B cell (primary cell): ENCODE results near the gene KRTAP21-1. TPM values are rescaled to one million over a fixed set of nuclear protein-coding genes. Genes with fewer than 3 reads are reported as not detected.
"Not testable (repeated sequence)": the region's sequence is repeated elsewhere in the genome, so short reads cannot be mapped to it uniquely, and the experiment has no call there.

Experiments used
- ATAC-seq: fragments of 200-7000 bp; cut with Tn5 transposase; one replicate; pipeline ENCODE4 v1.10.0; 2021; ENCODE audit warnings: low read depth, mild to moderate bottlenecking, moderate number of reproducible peaks, moderate library complexity
- CTCF ChIA-PET: fragments of 350-600 bp; sonication (Branson Sonifier 250); formaldehyde crosslinking; loops from one replicate; lab custom pipeline; 2021; ENCODE audit warnings: antibody characterized with exemption, inconsistent platforms; lab: Charles Lee
- POLR2A ChIA-PET: fragments of 350-600 bp; sonication (Branson Sonifier 250); formaldehyde crosslinking; loops from one replicate; lab custom pipeline; 2021; ENCODE audit warnings: antibody characterized with exemption; lab: Charles Lee
- DNase-seq: peaks from one replicate; pipeline ENCODE4 v3.0.0; 2013
- H2AFZ ChIP-seq: 2 replicates; pipeline ENCODE4 v1.6.1; 2012; ENCODE audit warnings: mild to moderate bottlenecking, low read depth, low read length; ENCODE audit not compliant: insufficient read depth, poor library complexity, severe bottlenecking
- H3K27ac ChIP-seq, 2 donors: 1 replicate in 1 of 2; 2 replicates in 1 of 2; pipeline ENCODE4 v1.5.1; 2012 to 2013; ENCODE audit warnings: low read length in 2 of 2, mild to moderate bottlenecking in 2 of 2, moderate library complexity in 1 of 2
- H3K27me3 ChIP-seq, 4 experiments: fragments of 200-600 bp in 1 of 4; sonication (generic) in 1 of 4; replicated peaks in 1 of 4; 1 replicate in 2 of 4; 2 replicates in 2 of 4; pipeline versions ENCODE4 v1.6.1 to v1.7.0; 2013 to 2016; ENCODE audit warnings: low read length in 3 of 4, mild to moderate bottlenecking in 2 of 4, mixed read lengths in 1 of 4, moderate library complexity in 1 of 4; ENCODE audit not compliant: insufficient read depth in 4 of 4, control insufficient read depth in 3 of 4; ENCODE audit errors: control extremely low read depth in 1 of 4
- H3K36me3 ChIP-seq, 2 experiments: replicated peaks in 1 of 2; 1 replicate in 1 of 2; 2 replicates in 1 of 2; pipeline versions ENCODE4 v1.6.1 to v1.7.1; 2013; ENCODE audit warnings: low read length in 1 of 2; ENCODE audit not compliant: insufficient read depth in 2 of 2, control insufficient read depth in 1 of 2; ENCODE audit errors: control extremely low read depth in 1 of 2, extremely low read depth in 1 of 2
- H3K4me1 ChIP-seq, 2 donors: fragments of 200-600 bp in 1 of 2; sonication (generic) in 1 of 2; 1 replicate in 1 of 2; 2 replicates in 1 of 2; pipeline versions ENCODE4 v1.5.1 to v1.6.1; 2013 to 2017; ENCODE audit warnings: low read length in 2 of 2; ENCODE audit not compliant: control insufficient read depth in 2 of 2, insufficient read depth in 2 of 2
- H3K4me2 ChIP-seq: replicated peaks from 2 replicates; pipeline ENCODE3; 2012; ENCODE audit warnings: mild to moderate bottlenecking, low read depth, low read length; ENCODE audit not compliant: poor library complexity, severe bottlenecking
- H3K4me3 ChIP-seq, 5 experiments: fragments of 200-600 bp in 1 of 5; sonication (generic) in 1 of 5; 1 replicate in 3 of 5; 2 replicates in 2 of 5; pipeline versions ENCODE4 v1.5.1 to v1.7.0; 2011 to 2016; ENCODE audit warnings: low read length in 4 of 5, mild to moderate bottlenecking in 4 of 5, low read depth in 2 of 5, control low read depth in 1 of 5, moderate library complexity in 1 of 5; ENCODE audit not compliant: insufficient read depth in 1 of 5; ENCODE audit errors: control extremely low read depth in 1 of 5, extremely low read depth in 1 of 5
- H3K79me2 ChIP-seq: fragments of 200-600 bp; sonication (generic); one replicate; pipeline ENCODE4 v1.6.0; 2016; ENCODE audit warnings: low read length; ENCODE audit not compliant: control insufficient read depth, insufficient read depth
- H3K9ac ChIP-seq: fragments of 200-600 bp; sonication (generic); 2 replicates; pipeline ENCODE4 v1.6.1; 2017; ENCODE audit warnings: mild to moderate bottlenecking, low read length, moderate library complexity
- H3K9me3 ChIP-seq, 3 donors: one replicate each; pipeline versions ENCODE4 v1.6.1 to v1.7.1; 2013; ENCODE audit warnings: low read length in 2 of 3; ENCODE audit not compliant: control insufficient read depth in 2 of 3, insufficient read depth in 1 of 3; ENCODE audit errors: control extremely low read depth in 1 of 3
- H4K20me1 ChIP-seq: 2 replicates; pipeline ENCODE4 v1.6.0; 2012; ENCODE audit warnings: mild to moderate bottlenecking, low read length; ENCODE audit not compliant: insufficient read depth, control insufficient read depth, poor library complexity, severe bottlenecking
- H3K27ac Mint-ChIP-seq: one replicate; pipeline ENCODE4 v1.8.0; 2021; ENCODE audit warnings: mixed read lengths
- H3K27me3 Mint-ChIP-seq: one replicate; pipeline ENCODE4 v1.8.0; 2021; ENCODE audit warnings: mixed read lengths
- H3K4me1 Mint-ChIP-seq: one replicate; pipeline ENCODE4 v1.8.0; 2021; ENCODE audit warnings: mixed read lengths
- H3K4me3 Mint-ChIP-seq: one replicate; pipeline ENCODE4 v1.8.0; 2021; ENCODE audit warnings: mixed read lengths
- H3K9me3 Mint-ChIP-seq: one replicate; pipeline ENCODE4 v1.8.0; 2022; ENCODE audit warnings: mixed read lengths; ENCODE audit not compliant: insufficient read depth
- EZH2 ChIP-seq: IDR thresholded peaks from 2 replicates; pipeline ENCODE4 v1.6.1; 2012; ENCODE audit warnings: borderline replicate concordance, low read depth, mild to moderate bottlenecking, moderate library complexity, low read length; ENCODE audit not compliant: insufficient read depth, poor library complexity, severe bottlenecking
- WGBS: methylation state at CpG from one replicate; pipeline ENCODE4 v1.1.5; 2013; ENCODE audit warnings: missing lambda C conversion rate; ENCODE audit not compliant: insufficient coverage; 5-methylcytosine and 5-hydroxymethylcytosine counted together
- intact Hi-C: fragments of 100-400 bp; cut with micrococcal nuclease; formaldehyde crosslinking; loops from one replicate; pipeline ENCODE4 v1.10.0; 2022
- polyA minus RNA-seq: library from RNA; depleted of rRNA, polyadenylated mRNA; stranded (reverse); fragments of >200 nt; gene quantifications from 2 replicates; pipeline ENCODE4 v1.2.3, GENCODE V29; 2012
- polyA plus RNA-seq: library from polyadenylated mRNA; depleted of rRNA; stranded (reverse); fragments of >200 nt; gene quantifications from 2 replicates; pipeline ENCODE4 v1.2.3, GENCODE V29; 2012
- total RNA-seq, 2 donors: library from RNA; stranded (reverse); fragments of 120-200 nt in 1 of 2; gene quantifications; 1 replicate in 1 of 2; 2 replicates in 1 of 2; pipeline versions ENCODE4 v1.2.3 to v1.2.4, GENCODE V29; 2013 to 2022
- TF ChIP-seq, protein P1 (sequence below): fragments of 200-600 bp; IDR thresholded peaks from one replicate; pipeline ENCODE4 v1.8.0; 2022; ENCODE audit warnings: antibody characterized with exemption, mild to moderate bottlenecking

Gene KRTAP21-1
- total RNA-seq = not detected in 2 replicates
- not detected for total RNA-seq (2013)
- polyA plus RNA-seq = not detected in 2 replicates
- not detected in 2 replicates for polyA minus RNA-seq

DNA sequence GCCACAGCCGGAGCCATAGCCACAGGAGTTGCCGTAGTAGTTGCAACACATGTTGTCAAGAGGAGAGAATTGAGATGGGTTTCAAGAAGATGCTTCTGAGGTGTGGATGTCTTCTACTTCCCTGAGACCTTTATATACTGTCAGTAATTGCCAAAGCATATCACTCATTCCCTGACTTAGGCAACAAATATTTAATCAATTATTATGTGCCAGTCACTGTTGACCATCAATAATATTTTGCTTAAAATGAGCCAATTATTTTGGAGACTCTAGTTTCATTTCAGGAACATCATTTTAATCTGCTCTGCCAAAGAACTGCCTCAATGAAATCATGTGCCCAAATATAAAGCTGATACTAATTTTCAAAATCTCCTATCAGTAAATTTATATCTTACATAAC lies at the start of gene KRTAP21-1:
Gene KRTAP21-1, minus strand, starts transcription at position 101 of the 400 bp plus-strand sequence. Its CDS starts 50 bp downstream, at position 51.
- CTCF ChIA-PET, H2AFZ ChIP-seq, POLR2A ChIA-PET, H3K9me3 ChIP-seq, H3K27ac Mint-ChIP-seq, ATAC-seq, H3K9ac ChIP-seq, H4K20me1 ChIP-seq, DNase-seq, H3K27ac ChIP-seq, H3K27me3 ChIP-seq, H3K4me3 Mint-ChIP-seq, H3K79me2 ChIP-seq, H3K27me3 Mint-ChIP-seq, intact Hi-C loops, H3K4me1 Mint-ChIP-seq, H3K4me2 ChIP-seq, H3K36me3 ChIP-seq, H3K4me3 ChIP-seq, H3K4me1 ChIP-seq: not testable (repeated sequence)
- no CpG with 5 or more reads among the region's 2 CpGs for WGBS
- peaks cover 11% of the 10 kb centered on the region for H3K9me3 Mint-ChIP-seq

DNA sequence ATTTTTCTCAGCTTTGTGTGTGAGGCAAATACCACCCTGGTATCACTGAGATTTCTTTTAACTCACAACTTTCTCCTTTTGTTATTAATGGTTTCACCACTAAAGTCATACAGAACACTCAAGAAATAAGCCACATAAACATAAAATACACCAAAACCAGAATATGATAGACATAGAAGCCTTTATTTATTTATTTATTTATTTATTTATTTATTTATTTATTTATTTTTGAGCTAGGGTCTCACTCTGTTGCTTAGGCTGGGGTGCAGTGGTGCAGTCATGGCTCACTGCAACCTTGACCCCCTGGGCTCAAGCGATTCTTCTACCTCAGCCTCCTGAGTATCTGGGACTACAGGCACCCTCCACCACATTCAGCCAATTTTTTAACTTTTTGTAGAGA lies 45.4 kb upstream of the KRTAP21-1 start:
- Histone ChIP-seq H3K9ac (no peak overlapping the region), H3K4me1 (no peaks in the 10 kb centered on the region), H3K36me3 (no peaks in the 10 kb centered on the region), H3K79me2 (no peaks in the 10 kb centered on the region), H2AFZ (no peak overlapping the region), H3K9me3 (no peaks in the 10 kb centered on the region), H4K20me1 (no peaks in the 10 kb centered on the region), H3K4me2 (no peak overlapping the region), H3K27ac (no peak overlapping the region), H3K4me3 (no peak overlapping the region), H3K27me3 (no peaks in the 10 kb centered on the region)
- ChIA-PET POLR2A (no interaction called here), CTCF (no interaction called here)
- Mint-ChIP-seq H3K9me3 (peaks cover 2% of the 10 kb centered on the region), H3K27ac (no peak overlapping the region), H3K4me1 (no peaks in the 10 kb centered on the region), H3K27me3 (no peaks in the 10 kb centered on the region), H3K4me3 (no peak overlapping the region)
- no peak for ATAC-seq
- no peak for TF ChIP-seq EZH2
- TF ChIP-seq, protein P1, sequence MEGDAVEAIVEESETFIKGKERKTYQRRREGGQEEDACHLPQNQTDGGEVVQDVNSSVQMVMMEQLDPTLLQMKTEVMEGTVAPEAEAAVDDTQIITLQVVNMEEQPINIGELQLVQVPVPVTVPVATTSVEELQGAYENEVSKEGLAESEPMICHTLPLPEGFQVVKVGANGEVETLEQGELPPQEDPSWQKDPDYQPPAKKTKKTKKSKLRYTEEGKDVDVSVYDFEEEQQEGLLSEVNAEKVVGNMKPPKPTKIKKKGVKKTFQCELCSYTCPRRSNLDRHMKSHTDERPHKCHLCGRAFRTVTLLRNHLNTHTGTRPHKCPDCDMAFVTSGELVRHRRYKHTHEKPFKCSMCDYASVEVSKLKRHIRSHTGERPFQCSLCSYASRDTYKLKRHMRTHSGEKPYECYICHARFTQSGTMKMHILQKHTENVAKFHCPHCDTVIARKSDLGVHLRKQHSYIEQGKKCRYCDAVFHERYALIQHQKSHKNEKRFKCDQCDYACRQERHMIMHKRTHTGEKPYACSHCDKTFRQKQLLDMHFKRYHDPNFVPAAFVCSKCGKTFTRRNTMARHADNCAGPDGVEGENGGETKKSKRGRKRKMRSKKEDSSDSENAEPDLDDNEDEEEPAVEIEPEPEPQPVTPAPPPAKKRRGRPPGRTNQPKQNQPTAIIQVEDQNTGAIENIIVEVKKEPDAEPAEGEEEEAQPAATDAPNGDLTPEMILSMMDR = no peak
- intact Hi-C loops = no loop called here
- 89% methylated on average over 1 of the region's 1 CpG for WGBS
- no peak for DNase-seq
